B cell (primary cell): ENCODE data around the gene SCP2. TPM values are rescaled to one million over a fixed set of nuclear protein-coding genes. Genes with fewer than 3 reads are reported as not detected.

ENCODE experiments used
- ATAC-seq: fragments of 200-7000 bp; cut with Tn5 transposase; one replicate; pipeline ENCODE4 v1.10.0; 2021; ENCODE audit warnings: low read depth, mild to moderate bottlenecking, moderate number of reproducible peaks, moderate library complexity
- CTCF ChIA-PET: fragments of 350-600 bp; sonication (Branson Sonifier 250); formaldehyde crosslinking; loops from one replicate; lab custom pipeline; 2021; ENCODE audit warnings: antibody characterized with exemption, inconsistent platforms; lab: Charles Lee
- POLR2A ChIA-PET: fragments of 350-600 bp; sonication (Branson Sonifier 250); formaldehyde crosslinking; loops from one replicate; lab custom pipeline; 2021; ENCODE audit warnings: antibody characterized with exemption; lab: Charles Lee
- DNase-seq: peaks from one replicate; pipeline ENCODE4 v3.0.0; 2013
- H2AFZ ChIP-seq: 2 replicates; pipeline ENCODE4 v1.6.1; 2012; ENCODE audit warnings: mild to moderate bottlenecking, low read depth, low read length; ENCODE audit not compliant: insufficient read depth, poor library complexity, severe bottlenecking
- H3K27ac ChIP-seq, 2 donors: 1 replicate in 1 of 2; 2 replicates in 1 of 2; pipeline ENCODE4 v1.5.1; 2012 to 2013; ENCODE audit warnings: low read length in 2 of 2, mild to moderate bottlenecking in 2 of 2, moderate library complexity in 1 of 2
- H3K27me3 ChIP-seq, 4 experiments: fragments of 200-600 bp in 1 of 4; sonication (generic) in 1 of 4; replicated peaks in 1 of 4; 1 replicate in 2 of 4; 2 replicates in 2 of 4; pipeline versions ENCODE4 v1.6.1 to v1.7.0; 2013 to 2016; ENCODE audit warnings: low read length in 3 of 4, mild to moderate bottlenecking in 2 of 4, mixed read lengths in 1 of 4, moderate library complexity in 1 of 4; ENCODE audit not compliant: insufficient read depth in 4 of 4, control insufficient read depth in 3 of 4; ENCODE audit errors: control extremely low read depth in 1 of 4
- H3K36me3 ChIP-seq, 2 experiments: replicated peaks in 1 of 2; 1 replicate in 1 of 2; 2 replicates in 1 of 2; pipeline versions ENCODE4 v1.6.1 to v1.7.1; 2013; ENCODE audit warnings: low read length in 1 of 2; ENCODE audit not compliant: insufficient read depth in 2 of 2, control insufficient read depth in 1 of 2; ENCODE audit errors: control extremely low read depth in 1 of 2, extremely low read depth in 1 of 2
- H3K4me1 ChIP-seq, 2 donors: fragments of 200-600 bp in 1 of 2; sonication (generic) in 1 of 2; 1 replicate in 1 of 2; 2 replicates in 1 of 2; pipeline versions ENCODE4 v1.5.1 to v1.6.1; 2013 to 2017; ENCODE audit warnings: low read length in 2 of 2; ENCODE audit not compliant: control insufficient read depth in 2 of 2, insufficient read depth in 2 of 2
- H3K4me2 ChIP-seq: replicated peaks from 2 replicates; pipeline ENCODE3; 2012; ENCODE audit warnings: mild to moderate bottlenecking, low read depth, low read length; ENCODE audit not compliant: poor library complexity, severe bottlenecking
- H3K4me3 ChIP-seq, 5 experiments: fragments of 200-600 bp in 1 of 5; sonication (generic) in 1 of 5; 1 replicate in 3 of 5; 2 replicates in 2 of 5; pipeline versions ENCODE4 v1.5.1 to v1.7.0; 2011 to 2016; ENCODE audit warnings: low read length in 4 of 5, mild to moderate bottlenecking in 4 of 5, low read depth in 2 of 5, control low read depth in 1 of 5, moderate library complexity in 1 of 5; ENCODE audit not compliant: insufficient read depth in 1 of 5; ENCODE audit errors: control extremely low read depth in 1 of 5, extremely low read depth in 1 of 5
- H3K79me2 ChIP-seq: fragments of 200-600 bp; sonication (generic); one replicate; pipeline ENCODE4 v1.6.0; 2016; ENCODE audit warnings: low read length; ENCODE audit not compliant: control insufficient read depth, insufficient read depth
- H3K9ac ChIP-seq: fragments of 200-600 bp; sonication (generic); 2 replicates; pipeline ENCODE4 v1.6.1; 2017; ENCODE audit warnings: mild to moderate bottlenecking, low read length, moderate library complexity
- H3K9me3 ChIP-seq, 3 donors: one replicate each; pipeline versions ENCODE4 v1.6.1 to v1.7.1; 2013; ENCODE audit warnings: low read length in 2 of 3; ENCODE audit not compliant: control insufficient read depth in 2 of 3, insufficient read depth in 1 of 3; ENCODE audit errors: control extremely low read depth in 1 of 3
- H4K20me1 ChIP-seq: 2 replicates; pipeline ENCODE4 v1.6.0; 2012; ENCODE audit warnings: mild to moderate bottlenecking, low read length; ENCODE audit not compliant: insufficient read depth, control insufficient read depth, poor library complexity, severe bottlenecking
- H3K27ac Mint-ChIP-seq: one replicate; pipeline ENCODE4 v1.8.0; 2021; ENCODE audit warnings: mixed read lengths
- H3K27me3 Mint-ChIP-seq: one replicate; pipeline ENCODE4 v1.8.0; 2021; ENCODE audit warnings: mixed read lengths
- H3K4me1 Mint-ChIP-seq: one replicate; pipeline ENCODE4 v1.8.0; 2021; ENCODE audit warnings: mixed read lengths
- H3K4me3 Mint-ChIP-seq: one replicate; pipeline ENCODE4 v1.8.0; 2021; ENCODE audit warnings: mixed read lengths
- H3K9me3 Mint-ChIP-seq: one replicate; pipeline ENCODE4 v1.8.0; 2022; ENCODE audit warnings: mixed read lengths; ENCODE audit not compliant: insufficient read depth
- CTCF ChIP-seq: fragments of 200-600 bp; IDR thresholded peaks from one replicate; pipeline ENCODE4 v1.8.0; 2022; ENCODE audit warnings: antibody characterized with exemption, mild to moderate bottlenecking
- EZH2 ChIP-seq: IDR thresholded peaks from 2 replicates; pipeline ENCODE4 v1.6.1; 2012; ENCODE audit warnings: borderline replicate concordance, low read depth, mild to moderate bottlenecking, moderate library complexity, low read length; ENCODE audit not compliant: insufficient read depth, poor library complexity, severe bottlenecking
- WGBS: methylation state at CpG from one replicate; pipeline ENCODE4 v1.1.5; 2013; ENCODE audit warnings: missing lambda C conversion rate; ENCODE audit not compliant: insufficient coverage; 5-methylcytosine and 5-hydroxymethylcytosine counted together
- intact Hi-C: fragments of 100-400 bp; cut with micrococcal nuclease; formaldehyde crosslinking; loops from one replicate; pipeline ENCODE4 v1.10.0; 2022
- polyA plus RNA-seq: library from polyadenylated mRNA; depleted of rRNA; stranded (reverse); fragments of >200 nt; gene quantifications from 2 replicates; pipeline ENCODE4 v1.2.3, GENCODE V29; 2012
- total RNA-seq, 2 donors: library from RNA; stranded (reverse); fragments of 120-200 nt in 1 of 2; gene quantifications; 1 replicate in 1 of 2; 2 replicates in 1 of 2; pipeline versions ENCODE4 v1.2.3 to v1.2.4, GENCODE V29; 2013 to 2022

Gene SCP2
- total and polyA plus RNA-seq, 2 donors (not counting 1 experiment from before 2014, with no cell fraction given), result 19.4 to 46.6 TPM

GRCh38 chr1:53050310-53050709 lies 123.2 kb downstream of the SCP2 start:
- H3K4me1 Mint-ChIP-seq, result no peaks in the 10 kb centered on the region
- no peak overlapping the region for H3K9ac ChIP-seq
- no peak for ATAC-seq
- no peak overlapping the region for H3K4me3 Mint-ChIP-seq
- no peaks in the 10 kb centered on the region for H3K9me3 ChIP-seq
- no peaks in the 10 kb centered on the region for H3K4me1 ChIP-seq
- no peak overlapping the region for H3K4me3 ChIP-seq
- H3K27me3 Mint-ChIP-seq, result no peaks in the 10 kb centered on the region
- no peaks in the 10 kb centered on the region for H3K79me2 ChIP-seq
- no peaks in the 10 kb centered on the region for H3K9me3 Mint-ChIP-seq
- TF ChIP-seq EZH2, result no peak
- no peak for TF ChIP-seq CTCF
- intact Hi-C loops, result no loop called here
- no peak overlapping the region for H2AFZ ChIP-seq
- H3K36me3 ChIP-seq, result peaks cover 14 to 41% of the 10 kb centered on the region in 2 experiments
- WGBS, result no CpG with 5 or more reads among the region's 2 CpGs
- no peak overlapping the region for H3K27ac Mint-ChIP-seq
- ChIA-PET POLR2A (no interaction called here), CTCF (no interaction called here)
- H3K27me3 ChIP-seq, result no peaks in the 10 kb centered on the region
- DNase-seq, result no peak
- H3K4me2 ChIP-seq, result no peak overlapping the region
- H3K27ac ChIP-seq, result no peak overlapping the region
- peaks cover 4% of the 10 kb centered on the region for H4K20me1 ChIP-seq

GRCh38 chr1:53051676-53052075 lies 124.6 kb downstream of the SCP2 start:
- CTCF ChIA-PET, result no interaction called here
- Mint-ChIP-seq H3K9me3 (no peaks in the 10 kb centered on the region), H3K4me3 (no peak overlapping the region), H3K27ac (no peak overlapping the region), H3K4me1 (no peaks in the 10 kb centered on the region), H3K27me3 (no peaks in the 10 kb centered on the region)
- intact Hi-C loops, result no loop called here
- Histone ChIP-seq H3K79me2 (no peaks in the 10 kb centered on the region), H3K9me3 (no peaks in the 10 kb centered on the region), H2AFZ (no peak overlapping the region), H3K36me3 (peaks cover 10 to 41% of the 10 kb centered on the region in 2 experiments), H3K4me2 (no peak overlapping the region), H4K20me1 (peaks cover 4% of the 10 kb centered on the region), H3K4me1 (no peaks in the 10 kb centered on the region), H3K27me3 (no peaks in the 10 kb centered on the region), H3K4me3 (no peak overlapping the region), H3K9ac (no peak overlapping the region), H3K27ac (no peak overlapping the region)
- WGBS, result 100% methylated on average over 1 of the region's 1 CpG
- no peak for TF ChIP-seq EZH2
- no peak for TF ChIP-seq CTCF
- no peak for ATAC-seq
- no peak for DNase-seq
- POLR2A ChIA-PET, result no interaction called here
